NCI-H146 (cell line): ENCODE data around the gene RRP8.

Experiments used
- DNase-seq: peaks from one replicate; lab custom pipeline; 2025; lab: John Stamatoyannopoulos, UW

Gene RRP8

GRCh38 chr11:6603287-6604080 is at the start of gene RRP8, which contains the start of gene ILK:
RRP8 (minus strand) TSS chr11:6603616; CDS start chr11:6603502, 114 bp downstream.
ILK (plus strand) TSS chr11:6603774; CDS start chr11:6604272, 498 bp downstream.
- peak; percentile 85 for DNase-seq

GRCh38 chr11:6653097-6653496 is 49.7 kb upstream of the RRP8 start:
- DNase-seq: no peak

GRCh38 chr11:6652182-6652581 is 48.8 kb upstream of the RRP8 start:
- no peak for DNase-seq

- DNase-seq: no peak
Measured at GRCh38 chr11:6650980-6651379, 47.6 kb upstream of the RRP8 start.

- no peak for DNase-seq
Measured at GRCh38 chr11:6650104-6650503, 46.7 kb upstream of the RRP8 start.

GRCh38 chr11:6648501-6648900 is 45.1 kb upstream of the RRP8 start:
- DNase-seq: no peak

GRCh38 chr11:6647836-6648235 is 44.4 kb upstream of the RRP8 start:
- DNase-seq: no peak

DNA sequence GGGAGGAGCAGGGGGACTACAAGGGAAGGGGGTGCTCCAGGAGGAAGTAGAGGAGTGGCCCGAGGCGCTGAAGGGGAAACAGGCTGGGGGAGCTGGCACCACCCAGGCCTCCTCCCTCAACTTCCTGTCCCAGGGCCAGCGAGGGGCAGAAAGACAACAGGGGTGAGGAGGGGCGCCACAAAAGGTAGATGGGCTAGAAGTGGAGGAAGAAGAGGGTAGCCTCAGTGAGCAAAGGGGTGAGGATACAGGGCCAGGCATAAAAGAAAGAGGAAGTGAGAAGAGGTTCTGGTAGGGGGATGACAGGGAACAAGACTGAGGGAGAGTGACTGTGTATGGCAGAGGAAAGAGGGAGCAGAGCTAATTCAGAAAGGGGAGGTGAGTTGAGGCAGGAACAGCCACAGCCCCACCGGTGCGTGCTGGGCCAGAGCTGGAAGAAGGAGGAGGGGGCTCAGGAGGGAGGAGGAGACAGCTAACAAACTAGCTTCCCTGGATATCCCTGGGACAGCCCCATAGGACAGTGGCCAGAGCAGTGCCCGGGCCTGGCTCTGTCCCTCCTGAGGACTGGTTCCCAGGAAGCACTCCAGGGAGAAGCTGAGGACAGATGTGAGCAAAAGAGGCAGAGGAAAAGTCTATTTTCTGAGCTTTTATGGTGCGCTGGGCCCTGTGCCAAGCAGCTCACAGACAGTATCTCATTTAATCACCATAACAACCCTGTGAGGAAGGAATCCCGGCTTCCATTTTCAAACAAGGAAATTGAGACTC is 43.7 kb upstream of the RRP8 start:
- no peak for DNase-seq

GRCh38 chr11:6646576-6646917 is 43.1 kb upstream of the RRP8 start:
- DNase-seq: no peak

DNA sequence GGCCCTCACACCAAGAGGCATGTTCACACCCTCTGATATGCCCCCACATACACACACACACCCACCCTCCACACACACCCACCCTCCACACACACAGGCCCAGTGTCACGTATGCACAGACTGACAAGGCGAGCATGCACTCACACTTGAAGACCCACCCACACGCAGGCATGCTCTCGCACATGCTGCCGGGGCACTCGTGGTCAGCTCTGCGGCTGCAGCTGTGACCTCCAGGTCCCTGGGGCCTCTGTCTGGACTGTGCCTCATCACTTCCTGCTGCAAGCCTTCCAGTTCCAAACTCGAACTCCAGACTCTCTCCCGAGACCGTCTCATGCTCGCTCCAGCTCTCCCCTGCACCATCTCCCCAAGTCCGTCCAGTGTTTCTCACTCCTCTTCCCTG is 42.7 kb upstream of the RRP8 start:
- no peak for DNase-seq

DNA sequence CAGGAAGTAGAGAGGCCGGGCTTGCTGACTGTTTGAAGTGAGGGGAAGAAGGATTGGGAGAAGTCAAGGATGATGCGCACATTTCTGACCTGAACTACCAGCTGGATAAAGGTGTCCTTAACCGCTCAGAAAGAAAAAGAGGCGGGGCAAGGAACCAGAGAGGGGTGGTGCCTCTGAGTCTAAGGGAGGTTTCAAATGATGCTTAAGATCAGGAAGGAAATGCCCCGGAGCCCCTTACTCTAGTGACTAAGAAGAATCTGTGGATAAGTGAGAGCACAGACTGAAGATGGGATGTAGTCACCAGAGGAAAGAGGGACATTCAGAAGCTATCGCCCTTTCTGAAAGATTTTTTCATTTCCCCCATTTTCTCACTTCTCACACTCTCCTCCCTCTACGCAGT is 39.5 kb upstream of the RRP8 start:
- DNase-seq: no peak

- no peak for DNase-seq
Measured at GRCh38 chr11:6640985-6641701, 37.7 kb upstream of the RRP8 start.

DNA sequence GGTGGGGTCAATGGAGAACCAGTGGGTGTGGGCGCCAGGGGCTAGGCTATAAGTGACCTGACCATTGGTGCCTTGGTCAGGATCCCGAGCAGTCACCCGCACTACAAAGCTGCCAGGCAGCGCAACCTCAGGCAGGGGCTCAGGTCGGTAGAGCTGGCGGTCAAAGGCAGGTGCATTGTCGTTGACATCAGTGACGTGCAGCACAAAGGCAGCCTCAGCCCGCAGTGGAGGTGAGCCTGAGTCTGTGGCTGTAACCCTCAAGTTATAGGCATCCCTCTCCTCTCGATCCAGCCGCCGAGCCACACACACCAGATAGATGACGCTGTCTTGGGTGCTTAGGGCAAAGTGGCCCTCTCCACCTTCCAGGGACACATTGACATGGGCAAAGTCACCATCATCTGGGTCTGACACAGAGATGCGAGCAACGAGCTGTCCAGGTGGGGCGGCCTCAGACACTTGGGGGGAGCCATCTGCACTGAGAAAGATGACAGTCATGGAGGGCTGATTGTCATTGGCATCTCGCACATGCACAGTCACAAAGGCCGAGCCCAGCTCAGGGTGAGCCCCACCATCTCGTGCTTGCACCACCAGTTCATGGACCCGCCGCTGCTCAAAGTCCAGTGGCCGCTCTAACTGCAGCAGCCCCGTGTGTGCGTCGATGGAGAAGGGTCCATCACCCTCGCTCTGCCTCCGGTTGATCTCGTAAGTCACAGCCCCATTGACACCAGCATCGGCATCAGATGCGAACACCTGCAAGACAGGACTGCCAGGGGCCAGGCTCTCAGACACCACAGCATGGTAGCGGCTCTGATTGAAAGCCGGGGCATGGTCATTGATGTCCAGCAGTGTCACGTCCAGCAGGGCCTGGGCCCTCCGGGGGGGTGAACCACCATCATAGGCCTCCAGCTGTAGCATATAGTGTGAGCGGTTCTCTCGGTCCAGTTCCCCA is 36.9 kb upstream of the RRP8 start:
- no peak for DNase-seq

GRCh38 chr11:6638429-6638828 is 35.0 kb upstream of the RRP8 start:
- DNase-seq: no peak

- no peak for DNase-seq
Measured at GRCh38 chr11:6637871-6638270, 34.5 kb upstream of the RRP8 start.

- no peak for DNase-seq
Measured at GRCh38 chr11:6636480-6636879, 33.1 kb upstream of the RRP8 start.

DNA sequence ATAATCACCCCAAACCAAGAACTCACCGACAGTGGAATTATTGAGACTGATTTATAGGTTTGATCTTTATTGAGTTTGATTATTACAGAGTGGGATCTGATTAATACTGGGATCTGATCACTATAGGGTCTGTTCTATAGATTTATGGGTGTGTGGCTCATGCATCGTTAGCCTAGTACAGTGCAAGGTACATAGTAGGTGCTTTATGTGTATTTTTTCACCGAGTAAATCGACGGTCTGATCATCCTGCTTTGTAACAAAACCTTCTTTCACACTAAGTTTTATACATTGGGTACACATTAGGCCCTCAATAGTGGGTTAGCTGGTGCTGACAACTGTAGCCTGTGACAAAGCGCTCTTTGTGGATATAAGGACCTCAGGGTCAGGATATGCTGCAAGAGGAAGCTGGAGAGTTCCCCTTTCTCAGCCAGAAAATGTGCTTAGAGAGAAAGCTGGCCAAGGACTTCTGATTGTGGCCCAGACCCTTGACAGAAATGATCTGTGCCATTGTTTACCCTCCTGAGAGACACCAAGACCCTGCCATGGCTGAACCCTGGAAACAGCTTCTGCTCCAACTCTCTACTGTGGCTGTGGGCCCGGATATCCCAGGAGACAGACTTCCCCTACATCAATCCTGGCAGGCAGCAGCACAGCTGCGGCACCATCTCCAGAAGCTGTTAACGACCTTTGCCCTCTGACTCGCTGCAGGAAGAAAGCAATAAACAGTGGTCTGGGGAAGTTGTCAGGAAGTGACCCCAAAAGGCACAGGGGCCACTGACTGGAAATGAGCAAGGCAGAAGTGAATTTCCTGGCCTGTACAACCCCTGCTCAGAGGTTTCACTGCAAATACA is 31.9 kb upstream of the RRP8 start:
- DNase-seq: no peak

DNA sequence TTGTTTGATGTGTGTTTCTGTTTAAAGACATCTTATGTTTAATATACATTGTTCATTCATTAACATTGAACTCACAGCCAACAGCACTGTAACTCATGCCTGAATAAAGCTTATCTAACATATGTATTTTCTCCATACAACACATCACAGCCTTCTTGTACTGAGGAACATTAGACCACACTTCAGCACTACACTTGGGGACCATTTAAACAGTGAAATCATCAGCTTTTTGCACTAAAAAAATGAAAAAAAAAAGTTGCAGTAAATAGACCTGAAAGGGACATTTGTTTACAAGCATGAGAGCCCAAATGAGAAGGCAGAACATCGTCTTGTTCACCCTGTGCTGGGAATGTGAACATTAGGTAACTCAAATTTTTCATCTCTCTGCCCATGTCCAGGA is 31.1 kb upstream of the RRP8 start:
- no peak for DNase-seq

- DNase-seq: no peak
Measured at GRCh38 chr11:6633422-6634408, 30.3 kb upstream of the RRP8 start.
